K562 (cell line): ENCODE results near the gene STT3B. TPM values are rescaled to one million over a fixed set of nuclear protein-coding genes. Genes with fewer than 3 reads are reported as not detected.

Experiments used
- ATAC-seq: fragments of 200-7000 bp; cut with Tn5 transposase; 3 replicates; pipeline ENCODE4 v1.9.1; 2020; ENCODE audit warnings: moderate library complexity
- BruUV-seq: library from RNA; stranded (reverse); fragments of 400-500 nt; replicated peaks from 2 replicates; lab custom pipeline; 2021; lab: Mats Ljungman, UMichigan
- CTCF ChIA-PET: fragments of 300-600 bp; formaldehyde crosslinking; extraction: SDS; loops from one replicate; lab custom pipeline; 2021; ENCODE audit warnings: low intra/inter-chr PET ratio; lab: Yijun Ruan, JAX
- POLR2A ChIA-PET: fragments of 300-600, 350-650 bp; sonication (Branson Sonifier 250); formaldehyde crosslinking; extraction: SDS; loops from one replicate; lab custom pipeline; 2021; ENCODE audit warnings: antibody characterized with exemption, inconsistent platforms; lab: Yijun Ruan, JAX
- DNase-seq, 4 experiments: peaks; one replicate each; pipeline versions ENCODE4 v3.0.0 to v3.0.0-alpha.2; 2011 to 2018; ENCODE audit warnings: low spot score in 3 of 4, mixed read lengths in 3 of 4; ENCODE audit errors: extremely low read depth in 1 of 4
- FAIRE-seq: peaks from 2 replicates; lab custom pipeline; 2011; peaks lifted over from hg19 to GRCh38; lab: Jason Lieb, UNC
- H2AFZ ChIP-seq: 2 replicates; pipeline ENCODE4 v1.6.0; 2011; ENCODE audit warnings: low read depth, low read length, control low read depth, inconsistent platforms
- H3K27ac ChIP-seq: fragments of 200-600 bp; 3 replicates; pipeline ENCODE4 v1.8.0; 2011; ENCODE audit warnings: low read depth, mild to moderate bottlenecking, control low read depth, inconsistent platforms, low read length, moderate library complexity, mixed read lengths; ENCODE audit errors: extremely low read depth
- H3K27me3 ChIP-seq, 2 experiments: fragments of 300-600 bp in 1 of 2; 2 replicates in 1 of 2; 3 replicates in 1 of 2; pipeline versions ENCODE4 v1.6.0 to v1.8.0; 2011; ENCODE audit warnings: inconsistent platforms in 2 of 2, low read length in 2 of 2, mild to moderate bottlenecking in 1 of 2, mixed read lengths in 1 of 2, moderate library complexity in 1 of 2; ENCODE audit not compliant: control insufficient read depth in 2 of 2, insufficient read depth in 2 of 2
- H3K36me3 ChIP-seq: fragments of 300-600 bp; 3 replicates; pipeline ENCODE4 v1.8.0; 2011; ENCODE audit warnings: mild to moderate bottlenecking, low read length, inconsistent platforms; ENCODE audit not compliant: control insufficient read depth, insufficient read depth
- H3K4me1 ChIP-seq, 2 experiments: fragments of 200-600 bp in 1 of 2; replicated peaks in 1 of 2; 2 replicates in 1 of 2; 3 replicates in 1 of 2; pipeline versions ENCODE4 v1.5.1 to v1.8.0; 2011; ENCODE audit warnings: inconsistent platforms in 2 of 2, low read length in 2 of 2, mild to moderate bottlenecking in 1 of 2, mixed read lengths in 1 of 2, moderate library complexity in 1 of 2; ENCODE audit not compliant: control insufficient read depth in 2 of 2, insufficient read depth in 2 of 2
- H3K4me2 ChIP-seq: 2 replicates; pipeline ENCODE4 v1.6.1; 2011; ENCODE audit warnings: low read length, control low read depth, inconsistent platforms, mixed read lengths; ENCODE audit not compliant: insufficient read depth
- H3K4me3 ChIP-seq: fragments of 200-600 bp; sonication (generic), shearing (Covaris generic); 2 replicates; pipeline ENCODE4 v1.5.1; 2016; ENCODE audit warnings: control low read depth, inconsistent platforms
- H3K79me2 ChIP-seq: fragments of 200-600 bp; 3 replicates; pipeline ENCODE4 v1.8.0; 2011; ENCODE audit warnings: low read length, inconsistent platforms; ENCODE audit not compliant: control insufficient read depth, insufficient read depth
- H3K9ac ChIP-seq, 2 experiments: 2 replicates each; pipeline versions ENCODE4 v1.6.0 to v1.6.1; 2011; ENCODE audit warnings: low read depth in 2 of 2, low read length in 2 of 2, control low read depth in 1 of 2, inconsistent platforms in 1 of 2, mild to moderate bottlenecking in 1 of 2, mixed read lengths in 1 of 2; ENCODE audit not compliant: insufficient read depth in 1 of 2
- H3K9me1 ChIP-seq: one replicate; pipeline ENCODE4 v1.6.0; 2011; ENCODE audit warnings: inconsistent platforms, mild to moderate bottlenecking, low read length, moderate library complexity; ENCODE audit not compliant: control insufficient read depth, insufficient read depth
- H3K9me3 ChIP-seq: replicated peaks from 2 replicates; pipeline ENCODE4 v1.5.1; 2011; ENCODE audit warnings: low read depth, low read length, inconsistent platforms; ENCODE audit not compliant: control insufficient read depth, insufficient read depth
- H4K20me1 ChIP-seq: replicated peaks from 2 replicates; pipeline ENCODE4 v1.6.1; 2011; ENCODE audit warnings: low read length, inconsistent platforms, mixed read lengths; ENCODE audit not compliant: control insufficient read depth, insufficient read depth
- BRCA1 ChIP-seq, 2 experiments: fragments of 450-650 bp in 1 of 2; sonication (generic) in 1 of 2; formaldehyde crosslinking in 1 of 2; IDR thresholded peaks; 2 replicates each; pipeline versions ENCODE4 v1.5.0 to v1.6.1; 2017 to 2020; ENCODE audit warnings: mild to moderate bottlenecking in 1 of 2, missing genetic modification reagents in 1 of 2
- MBD1 ChIP-seq: fragments of 250-450 bp; sonication (Bioruptor Pico); IDR thresholded peaks from 2 replicates; pipeline ENCODE4 v1.8.0; 2022; ENCODE audit warnings: inconsistent platforms
- RBM25 ChIP-seq: fragments of 200-400 bp; formaldehyde crosslinking; IDR thresholded peaks from 2 replicates; pipeline ENCODE4 v1.6.1; 2018; ENCODE audit warnings: low read length, low read depth, moderate library complexity; ENCODE audit not compliant: severe bottlenecking
- ZNF146 ChIP-seq: IDR thresholded peaks from one replicate; pipeline ENCODE4 v1.6.1; 2018; ENCODE audit warnings: missing compliant biosample characterization; ENCODE audit not compliant: unreplicated experiment
- ZNF717 ChIP-seq: fragments of 250-450 bp; sonication (Bioruptor Pico); IDR thresholded peaks from 2 replicates; pipeline ENCODE4 v1.5.0; 2021
- WGBS: fragments of 100-300 bp; shearing (Covaris generic); methylation state at CpG from one replicate; pipeline ENCODE4 v1.1.6; 2016; ENCODE audit warnings: low coverage, mixed read lengths; ENCODE audit not compliant: insufficient coverage; ENCODE audit errors: missing lambda C conversion rate; 5-methylcytosine and 5-hydroxymethylcytosine counted together
- in situ Hi-C: fragments of 300-500 bp; cut with MboI; formaldehyde crosslinking; loops from 4 replicates; pipeline ENCODE4 v1.15.0; 2018; ENCODE audit warnings: inconsistent platforms, mixed read lengths
- intact Hi-C: fragments of 100-400 bp; cut with micrococcal nuclease; formaldehyde crosslinking; loops from 2 replicates; pipeline ENCODE4 v1.14.2; 2022
- polyA plus RNA-seq, 8 experiments: library from polyadenylated mRNA; depleted of rRNA in 4 of 8; stranded (reverse) in 5 of 8; unstranded in 3 of 8; fragments of >200 nt; fragmentation: Nextera tagmentation in 2 of 8; fragmentation: Illumina TruSeq in 1 of 8; extraction: Ambion mirVana in 2 of 8; extraction: Trizol in 1 of 8; gene quantifications; 2 replicates each; pipeline versions ENCODE4 v1.2.1 to v1.2.3, GENCODE V29; 2011 to 2014; ENCODE audit warnings: inconsistent platforms in 1 of 8, missing spikeins in 1 of 8
- total RNA-seq, 7 experiments: library from RNA; depleted of rRNA in 6 of 7; stranded (reverse); fragments of >200 nt in 6 of 7; fragmentation: Illumina TruSeq in 2 of 7; extraction: Trizol in 2 of 7; gene quantifications; 2 replicates each; pipeline versions ENCODE4 v1.2.1 to v1.2.3, GENCODE V29; 2011 to 2021; ENCODE audit warnings: low replicate concordance in 1 of 7

STT3B gene
- total and polyA plus RNA-seq, 9 of the 15 experiments (the other 6 are each of a cell fraction or from before 2014, with no cell fraction given), result 22.4 to 147 (median 100) TPM

- no TSS peak for BruUV-seq
- H3K4me1 ChIP-seq, result no peaks in the 10 kb centered on the region
- ChIA-PET CTCF (no interaction called here), POLR2A (interaction anchor here (1.2 to 2.5 kb wide), 2 partner anchors 13 to 20 kb away, joined by 3 to 8 read pairs; partner anchors contain the start of gene STT3B)
- no peak for FAIRE-seq
- ATAC-seq, result no peak
- H3K9me3 ChIP-seq, result no peaks in the 10 kb centered on the region; the same call in 1 of the 2 replicates
- no peak overlapping the region for H3K9ac ChIP-seq
- H3K4me3 ChIP-seq, result no peak overlapping the region
- DNase-seq, result no peak
- WGBS, result 86% methylated on average over 3 of the region's 3 CpGs
- no peaks in the 10 kb centered on the region for H3K27me3 ChIP-seq
- intact Hi-C loops, result no loop called here
- no peak overlapping the region for H2AFZ ChIP-seq
- no peaks in the 10 kb centered on the region for H3K9me1 ChIP-seq
- H3K4me2 ChIP-seq, result no peak overlapping the region
- peak; percentile 57; the same call in 1 of the 2 replicates for TF ChIP-seq MBD1
- no peak for TF ChIP-seq ZNF717 (CRISPR knock-in tag)
- no peak for TF ChIP-seq BRCA1 (IDR thresholded peaks at IDR 0.05)
- TF ChIP-seq BRCA1 (CRISPR knock-in tag; IDR thresholded peaks at IDR 0.05), result no peak
- TF ChIP-seq ZNF146 (CRISPR knock-in tag), result peak; percentile 52
- TF ChIP-seq RBM25, result peak; percentile 55
- TF ChIP-seq, all 486 proteins: peak for 3
- Histone ChIP-seq H3K79me2 (peaks cover 95% of the 10 kb centered on the region), H3K27ac (no peak overlapping the region), H4K20me1 (0 out of 2 replicates have a peak, but pooled peaks cover 2% of the 10 kb centered on the region), H3K36me3 (0 out of 3 replicates have a peak, but pooled peaks cover 2% of the 10 kb centered on the region)
- in situ Hi-C loops, result no loop called here
These were observed 20.5 kb downstream of the STT3B start for GRCh38 chr3:31553258-31553657.
